ENCODE data around the gene RAB11FIP3. TPM values are rescaled to one million over a fixed set of nuclear protein-coding genes. Genes with fewer than 3 reads are reported as not detected.

Gene RAB11FIP3
- total and polyA plus RNA-seq, 2 of the 13 experiments (the other 11 are each of a cell fraction or from before 2014, with no cell fraction given), result 34.3 to 57.6 TPM

DNA sequence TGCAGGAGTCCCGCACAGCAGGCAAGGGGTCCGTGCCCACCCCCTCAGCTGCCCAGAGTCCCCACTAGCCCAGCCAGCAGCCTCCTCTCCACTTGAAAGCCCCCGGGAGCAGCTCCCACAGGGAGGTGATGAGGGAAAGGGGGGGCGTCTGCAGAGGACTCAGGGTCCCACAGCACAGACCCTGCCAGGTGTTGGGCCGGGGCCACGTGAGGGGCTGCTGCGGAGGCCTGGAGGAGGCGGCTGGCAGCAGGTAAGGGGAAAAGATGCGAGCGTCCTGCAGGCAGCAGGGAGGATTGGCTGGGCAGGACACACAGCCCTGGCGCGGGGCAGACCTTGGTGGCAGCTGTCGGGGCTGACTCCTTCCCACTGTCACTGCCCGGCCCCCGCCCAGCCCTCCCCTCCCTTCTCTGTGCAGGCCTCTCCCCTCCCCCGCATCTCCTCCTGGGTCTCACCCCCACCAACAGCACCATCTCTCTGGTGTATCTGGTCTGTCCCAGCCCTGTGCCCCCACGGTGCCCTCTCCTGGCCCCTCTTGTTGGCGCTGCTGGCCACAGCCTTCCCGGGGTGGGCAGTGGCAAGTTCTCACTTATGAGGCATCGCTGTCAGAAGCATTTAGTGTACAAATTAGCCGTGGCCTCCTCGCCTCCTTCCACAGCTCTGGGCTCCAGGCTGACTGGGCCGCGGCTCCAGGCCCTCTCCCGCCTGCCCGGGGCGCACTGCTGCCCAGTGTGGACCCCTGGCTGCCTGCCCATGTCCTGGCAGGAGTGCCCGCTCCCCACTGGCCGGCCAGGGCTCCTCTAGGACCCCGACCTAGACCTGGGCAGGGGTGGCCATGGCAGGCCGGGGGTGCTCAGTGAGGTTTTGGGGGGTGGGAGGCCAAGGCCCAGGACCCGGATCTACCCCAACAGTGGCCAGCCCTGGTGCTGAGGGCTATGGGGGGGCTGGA, 130.4 kb downstream of the RAB11FIP3 start:
- H3K9ac ChIP-seq (ENCODE audit: insufficient read depth, low read depth, low read length), result no peak overlapping the region
- H2AFZ ChIP-seq (ENCODE audit: low read length), result no peak overlapping the region
- H3K27me3 ChIP-seq (ENCODE audit: control insufficient read depth in 1 of 2, insufficient read depth in 2 of 2, low read length in 2 of 2), result peaks cover 2 to 15% of the 10 kb centered on the region in 2 experiments; a peak in 3 of 5 replicates
- DNase-seq (ENCODE audit: low spot score) (no peak), ATAC-seq (no peak), FAIRE-seq (no peak)
- BruUV-seq (replicated peaks), result no TSS peak
- TF ChIP-seq, protein P1, sequence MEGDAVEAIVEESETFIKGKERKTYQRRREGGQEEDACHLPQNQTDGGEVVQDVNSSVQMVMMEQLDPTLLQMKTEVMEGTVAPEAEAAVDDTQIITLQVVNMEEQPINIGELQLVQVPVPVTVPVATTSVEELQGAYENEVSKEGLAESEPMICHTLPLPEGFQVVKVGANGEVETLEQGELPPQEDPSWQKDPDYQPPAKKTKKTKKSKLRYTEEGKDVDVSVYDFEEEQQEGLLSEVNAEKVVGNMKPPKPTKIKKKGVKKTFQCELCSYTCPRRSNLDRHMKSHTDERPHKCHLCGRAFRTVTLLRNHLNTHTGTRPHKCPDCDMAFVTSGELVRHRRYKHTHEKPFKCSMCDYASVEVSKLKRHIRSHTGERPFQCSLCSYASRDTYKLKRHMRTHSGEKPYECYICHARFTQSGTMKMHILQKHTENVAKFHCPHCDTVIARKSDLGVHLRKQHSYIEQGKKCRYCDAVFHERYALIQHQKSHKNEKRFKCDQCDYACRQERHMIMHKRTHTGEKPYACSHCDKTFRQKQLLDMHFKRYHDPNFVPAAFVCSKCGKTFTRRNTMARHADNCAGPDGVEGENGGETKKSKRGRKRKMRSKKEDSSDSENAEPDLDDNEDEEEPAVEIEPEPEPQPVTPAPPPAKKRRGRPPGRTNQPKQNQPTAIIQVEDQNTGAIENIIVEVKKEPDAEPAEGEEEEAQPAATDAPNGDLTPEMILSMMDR (CRISPR knock-in tag; IDR thresholded peaks at IDR 0.05), result peak; percentile 14; the same call in 1 of the 2 replicates
- TF ChIP-seq, protein P2, sequence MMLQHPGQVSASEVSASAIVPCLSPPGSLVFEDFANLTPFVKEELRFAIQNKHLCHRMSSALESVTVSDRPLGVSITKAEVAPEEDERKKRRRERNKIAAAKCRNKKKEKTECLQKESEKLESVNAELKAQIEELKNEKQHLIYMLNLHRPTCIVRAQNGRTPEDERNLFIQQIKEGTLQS (CRISPR knock-in tag; IDR thresholded peaks at IDR 0.05), result no peak
- peak; percentile 84; the same call in 1 of the 2 replicates for TF ChIP-seq HNRNPL (IDR thresholded peaks at IDR 0.05; ENCODE audit: low read depth, low read length)
- TF ChIP-seq GABPA (IDR thresholded peaks at IDR 0.05; ENCODE audit: low read depth, low read length), result no peak
- no peak for TF ChIP-seq GABPA (CRISPR knock-in tag; IDR thresholded peaks at IDR 0.05; ENCODE audit: low read depth)
- TF ChIP-seq, protein P3, sequence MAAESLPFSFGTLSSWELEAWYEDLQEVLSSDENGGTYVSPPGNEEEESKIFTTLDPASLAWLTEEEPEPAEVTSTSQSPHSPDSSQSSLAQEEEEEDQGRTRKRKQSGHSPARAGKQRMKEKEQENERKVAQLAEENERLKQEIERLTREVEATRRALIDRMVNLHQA (CRISPR knock-in tag; IDR thresholded peaks at IDR 0.05), result no peak
- no peak for TF ChIP-seq MED1 (CRISPR knock-in tag; IDR thresholded peaks at IDR 0.05)
- TF ChIP-seq RFX5 (IDR thresholded peaks at IDR 0.05; ENCODE audit: low read depth, low read length), result no peak
- TF ChIP-seq ZNF296 (CRISPR knock-in tag; conservative IDR thresholded peaks at IDR 0.05), result no peak
- TF ChIP-seq SAP130 (CRISPR knock-in tag; IDR thresholded peaks at IDR 0.05; ENCODE audit: low read depth), result no peak
- TF ChIP-seq, protein P4, sequence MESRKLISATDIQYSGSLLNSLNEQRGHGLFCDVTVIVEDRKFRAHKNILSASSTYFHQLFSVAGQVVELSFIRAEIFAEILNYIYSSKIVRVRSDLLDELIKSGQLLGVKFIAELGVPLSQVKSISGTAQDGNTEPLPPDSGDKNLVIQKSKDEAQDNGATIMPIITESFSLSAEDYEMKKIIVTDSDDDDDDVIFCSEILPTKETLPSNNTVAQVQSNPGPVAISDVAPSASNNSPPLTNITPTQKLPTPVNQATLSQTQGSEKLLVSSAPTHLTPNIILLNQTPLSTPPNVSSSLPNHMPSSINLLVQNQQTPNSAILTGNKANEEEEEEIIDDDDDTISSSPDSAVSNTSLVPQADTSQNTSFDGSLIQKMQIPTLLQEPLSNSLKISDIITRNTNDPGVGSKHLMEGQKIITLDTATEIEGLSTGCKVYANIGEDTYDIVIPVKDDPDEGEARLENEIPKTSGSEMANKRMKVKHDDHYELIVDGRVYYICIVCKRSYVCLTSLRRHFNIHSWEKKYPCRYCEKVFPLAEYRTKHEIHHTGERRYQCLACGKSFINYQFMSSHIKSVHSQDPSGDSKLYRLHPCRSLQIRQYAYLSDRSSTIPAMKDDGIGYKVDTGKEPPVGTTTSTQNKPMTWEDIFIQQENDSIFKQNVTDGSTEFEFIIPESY (CRISPR knock-in tag; IDR thresholded peaks at IDR 0.05), result peak; percentile 93
- no peak for TF ChIP-seq TMF1 (CRISPR knock-in tag; IDR thresholded peaks at IDR 0.05; ENCODE audit: low read depth)
- no peaks in the 10 kb centered on the region for H3K9me3 ChIP-seq (ENCODE audit: low read length)
- no peaks in the 10 kb centered on the region for H3K79me2 ChIP-seq (ENCODE audit: insufficient read depth, low read length)
- no peak overlapping the region for H3K27ac ChIP-seq (ENCODE audit: extremely low read length, insufficient read depth, low read length)
- ChIA-PET CTCF (ENCODE audit: low intra/inter-chr PET ratio, low total read pairs) (no interaction called here), POLR2A (no interaction called here)
- intact Hi-C loops (cut with micrococcal nuclease; ENCODE audit: unreplicated experiment) (no loop called here), in situ Hi-C loops (cut with HindIII; ENCODE audit: extremely low pct_ligation_motif_present, low pct_unique_long_range_greater_than_20kb) (no loop called here)
- H3K4me1 ChIP-seq (ENCODE audit: insufficient read depth, low read length), result peaks cover 66% of the 10 kb centered on the region
- H3K4me3 ChIP-seq (replicated peaks in 1 of 3; ENCODE audit: insufficient read depth in 1 of 3, low read depth in 2 of 3, low read length in 3 of 3), result no peak overlapping the region
- WGBS (ENCODE audit: low lambda C conversion rate), result 84% methylated on average over 23 of the region's 32 CpGs
- H3K4me2 ChIP-seq (ENCODE audit: low read depth, low read length), result no peak overlapping the region
- H4K20me1 ChIP-seq (ENCODE audit: insufficient read depth, low read length), result no peaks in the 10 kb centered on the region
- H3K36me3 ChIP-seq (replicated peaks in 1 of 2; ENCODE audit: control insufficient read depth in 1 of 2, insufficient read depth in 2 of 2, low read length in 2 of 2), result peaks cover 0 to 3% of the 10 kb centered on the region in 2 experiments; a peak in 1 of 5 replicates
